HL-60/S4 (cell line): ENCODE measurements around the gene GPAM.

Experiments used
- in situ Hi-C: fragments of 300-500 bp; cut with MboI; formaldehyde crosslinking; loops from 2 replicates; pipeline ENCODE4 v1.14.3; 2022; ENCODE audit warnings: low sequenced_read_pairs

GPAM gene

GRCh38 chr10:112184379-112184778 is 814 bp upstream of the GPAM start:
- in situ Hi-C loops, result no loop called here

- in situ Hi-C loops, result no loop called here
Observed at GRCh38 chr10:112184052-112184371, 447 bp upstream of the GPAM start.

- in situ Hi-C loops, result no loop called here
Observed at GRCh38 chr10:112182784-112183328, 709 bp downstream of the GPAM start.

GRCh38 chr10:112177247-112177646 is 6.3 kb downstream of the GPAM start:
- in situ Hi-C loops, result no loop called here

- in situ Hi-C loops, result no loop called here
Observed at GRCh38 chr10:112176543-112176942, 7.0 kb downstream of the GPAM start.

- in situ Hi-C loops, result no loop called here
Observed at GRCh38 chr10:112175409-112175808, 8.2 kb downstream of the GPAM start.

- in situ Hi-C loops, result no loop called here
Observed at GRCh38 chr10:112173206-112173605, 10.4 kb downstream of the GPAM start.

- in situ Hi-C loops, result no loop called here
Observed at GRCh38 chr10:112168733-112169132, 14.8 kb downstream of the GPAM start.

GRCh38 chr10:112166800-112167199 is 16.8 kb downstream of the GPAM start:
- in situ Hi-C loops, result no loop called here

- in situ Hi-C loops, result no loop called here
Observed at GRCh38 chr10:112161757-112162518, 21.6 kb downstream of the GPAM start.

- in situ Hi-C loops, result no loop called here
Observed at GRCh38 chr10:112160834-112161233, 22.7 kb downstream of the GPAM start.

GRCh38 chr10:112159469-112159868 is 24.1 kb downstream of the GPAM start:
- in situ Hi-C loops, result no loop called here

GRCh38 chr10:112151524-112152039 is 32.0 kb downstream of the GPAM start:
- in situ Hi-C loops, result no loop called here

GRCh38 chr10:112148331-112148730 is 35.2 kb downstream of the GPAM start:
- in situ Hi-C loops, result loop anchor here (25.0 kb wide), 1 partner anchor 1836 kb away; the partner anchor contains the start of gene SMNDC1

- in situ Hi-C loops, result loop anchor here (25.0 kb wide), 1 partner anchor 1834 kb away; the partner anchor contains the start of gene SMNDC1
Observed at GRCh38 chr10:112146799-112147198, 36.8 kb downstream of the GPAM start.

- in situ Hi-C loops, result loop anchor here (25.0 kb wide), 1 partner anchor 1833 kb away; the partner anchor contains the start of gene SMNDC1
Observed at GRCh38 chr10:112145263-112145662, 38.3 kb downstream of the GPAM start.

- in situ Hi-C loops, result loop anchor here (25.0 kb wide), 1 partner anchor 1831 kb away; the partner anchor contains the start of gene SMNDC1
Observed at GRCh38 chr10:112143420-112143819, 40.1 kb downstream of the GPAM start.

- in situ Hi-C loops, result loop anchor here (25.0 kb wide), 1 partner anchor 1829 kb away; the partner anchor contains the start of gene SMNDC1
Observed at GRCh38 chr10:112141292-112141691, 42.3 kb downstream of the GPAM start.

- in situ Hi-C loops, result loop anchor here (25.0 kb wide), 1 partner anchor 1828 kb away; the partner anchor contains the start of gene SMNDC1
Observed at GRCh38 chr10:112140110-112140970, 43.2 kb downstream of the GPAM start.

- in situ Hi-C loops, result loop anchor here (25.0 kb wide), 1 partner anchor 1827 kb away; the partner anchor contains the start of gene SMNDC1
Observed at GRCh38 chr10:112139176-112139575, 44.4 kb downstream of the GPAM start.
